B cell (primary cell): ENCODE measurements around the gene FAM170B. TPM values are rescaled to one million over a fixed set of nuclear protein-coding genes. Genes with fewer than 3 reads are reported as not detected.

Experiments
- ATAC-seq: fragments of 200-7000 bp; cut with Tn5 transposase; one replicate; pipeline ENCODE4 v1.10.0; 2021; ENCODE audit warnings: low read depth, mild to moderate bottlenecking, moderate number of reproducible peaks, moderate library complexity
- CTCF ChIA-PET: fragments of 350-600 bp; sonication (Branson Sonifier 250); formaldehyde crosslinking; loops from one replicate; lab custom pipeline; 2021; ENCODE audit warnings: antibody characterized with exemption, inconsistent platforms; lab: Charles Lee
- POLR2A ChIA-PET: fragments of 350-600 bp; sonication (Branson Sonifier 250); formaldehyde crosslinking; loops from one replicate; lab custom pipeline; 2021; ENCODE audit warnings: antibody characterized with exemption; lab: Charles Lee
- DNase-seq: peaks from one replicate; pipeline ENCODE4 v3.0.0; 2013
- H2AFZ ChIP-seq: 2 replicates; pipeline ENCODE4 v1.6.1; 2012; ENCODE audit warnings: mild to moderate bottlenecking, low read depth, low read length; ENCODE audit not compliant: insufficient read depth, poor library complexity, severe bottlenecking
- H3K27ac ChIP-seq, 2 donors: 1 replicate in 1 of 2; 2 replicates in 1 of 2; pipeline ENCODE4 v1.5.1; 2012 to 2013; ENCODE audit warnings: low read length in 2 of 2, mild to moderate bottlenecking in 2 of 2, moderate library complexity in 1 of 2
- H3K27me3 ChIP-seq, 4 experiments: fragments of 200-600 bp in 1 of 4; sonication (generic) in 1 of 4; replicated peaks in 1 of 4; 1 replicate in 2 of 4; 2 replicates in 2 of 4; pipeline versions ENCODE4 v1.6.1 to v1.7.0; 2013 to 2016; ENCODE audit warnings: low read length in 3 of 4, mild to moderate bottlenecking in 2 of 4, mixed read lengths in 1 of 4, moderate library complexity in 1 of 4; ENCODE audit not compliant: insufficient read depth in 4 of 4, control insufficient read depth in 3 of 4; ENCODE audit errors: control extremely low read depth in 1 of 4
- H3K36me3 ChIP-seq, 2 experiments: replicated peaks in 1 of 2; 1 replicate in 1 of 2; 2 replicates in 1 of 2; pipeline versions ENCODE4 v1.6.1 to v1.7.1; 2013; ENCODE audit warnings: low read length in 1 of 2; ENCODE audit not compliant: insufficient read depth in 2 of 2, control insufficient read depth in 1 of 2; ENCODE audit errors: control extremely low read depth in 1 of 2, extremely low read depth in 1 of 2
- H3K4me1 ChIP-seq, 2 donors: fragments of 200-600 bp in 1 of 2; sonication (generic) in 1 of 2; 1 replicate in 1 of 2; 2 replicates in 1 of 2; pipeline versions ENCODE4 v1.5.1 to v1.6.1; 2013 to 2017; ENCODE audit warnings: low read length in 2 of 2; ENCODE audit not compliant: control insufficient read depth in 2 of 2, insufficient read depth in 2 of 2
- H3K4me2 ChIP-seq: replicated peaks from 2 replicates; pipeline ENCODE3; 2012; ENCODE audit warnings: mild to moderate bottlenecking, low read depth, low read length; ENCODE audit not compliant: poor library complexity, severe bottlenecking
- H3K4me3 ChIP-seq, 5 experiments: fragments of 200-600 bp in 1 of 5; sonication (generic) in 1 of 5; 1 replicate in 3 of 5; 2 replicates in 2 of 5; pipeline versions ENCODE4 v1.5.1 to v1.7.0; 2011 to 2016; ENCODE audit warnings: low read length in 4 of 5, mild to moderate bottlenecking in 4 of 5, low read depth in 2 of 5, control low read depth in 1 of 5, moderate library complexity in 1 of 5; ENCODE audit not compliant: insufficient read depth in 1 of 5; ENCODE audit errors: control extremely low read depth in 1 of 5, extremely low read depth in 1 of 5
- H3K79me2 ChIP-seq: fragments of 200-600 bp; sonication (generic); one replicate; pipeline ENCODE4 v1.6.0; 2016; ENCODE audit warnings: low read length; ENCODE audit not compliant: control insufficient read depth, insufficient read depth
- H3K9ac ChIP-seq: fragments of 200-600 bp; sonication (generic); 2 replicates; pipeline ENCODE4 v1.6.1; 2017; ENCODE audit warnings: mild to moderate bottlenecking, low read length, moderate library complexity
- H3K9me3 ChIP-seq, 3 donors: one replicate each; pipeline versions ENCODE4 v1.6.1 to v1.7.1; 2013; ENCODE audit warnings: low read length in 2 of 3; ENCODE audit not compliant: control insufficient read depth in 2 of 3, insufficient read depth in 1 of 3; ENCODE audit errors: control extremely low read depth in 1 of 3
- H4K20me1 ChIP-seq: 2 replicates; pipeline ENCODE4 v1.6.0; 2012; ENCODE audit warnings: mild to moderate bottlenecking, low read length; ENCODE audit not compliant: insufficient read depth, control insufficient read depth, poor library complexity, severe bottlenecking
- H3K27ac Mint-ChIP-seq: one replicate; pipeline ENCODE4 v1.8.0; 2021; ENCODE audit warnings: mixed read lengths
- H3K27me3 Mint-ChIP-seq: one replicate; pipeline ENCODE4 v1.8.0; 2021; ENCODE audit warnings: mixed read lengths
- H3K4me1 Mint-ChIP-seq: one replicate; pipeline ENCODE4 v1.8.0; 2021; ENCODE audit warnings: mixed read lengths
- H3K4me3 Mint-ChIP-seq: one replicate; pipeline ENCODE4 v1.8.0; 2021; ENCODE audit warnings: mixed read lengths
- H3K9me3 Mint-ChIP-seq: one replicate; pipeline ENCODE4 v1.8.0; 2022; ENCODE audit warnings: mixed read lengths; ENCODE audit not compliant: insufficient read depth
- CTCF ChIP-seq: fragments of 200-600 bp; IDR thresholded peaks from one replicate; pipeline ENCODE4 v1.8.0; 2022; ENCODE audit warnings: antibody characterized with exemption, mild to moderate bottlenecking
- EZH2 ChIP-seq: IDR thresholded peaks from 2 replicates; pipeline ENCODE4 v1.6.1; 2012; ENCODE audit warnings: borderline replicate concordance, low read depth, mild to moderate bottlenecking, moderate library complexity, low read length; ENCODE audit not compliant: insufficient read depth, poor library complexity, severe bottlenecking
- WGBS: methylation state at CpG from one replicate; pipeline ENCODE4 v1.1.5; 2013; ENCODE audit warnings: missing lambda C conversion rate; ENCODE audit not compliant: insufficient coverage; 5-methylcytosine and 5-hydroxymethylcytosine counted together
- intact Hi-C: fragments of 100-400 bp; cut with micrococcal nuclease; formaldehyde crosslinking; loops from one replicate; pipeline ENCODE4 v1.10.0; 2022
- polyA plus RNA-seq: library from polyadenylated mRNA; depleted of rRNA; stranded (reverse); fragments of >200 nt; gene quantifications from 2 replicates; pipeline ENCODE4 v1.2.3, GENCODE V29; 2012
- total RNA-seq, 2 donors: library from RNA; stranded (reverse); fragments of 120-200 nt in 1 of 2; gene quantifications; 1 replicate in 1 of 2; 2 replicates in 1 of 2; pipeline versions ENCODE4 v1.2.3 to v1.2.4, GENCODE V29; 2013 to 2022

FAM170B gene
- total and polyA plus RNA-seq, 2 donors (not counting 1 experiment from before 2014, with no cell fraction given), result not detected

GRCh38 chr10:49168831-49169500, 35.1 kb upstream of the FAM170B start:
- H3K4me2 ChIP-seq, result no peak overlapping the region
- H3K27ac Mint-ChIP-seq, result no peak overlapping the region

More at GRCh38 chr10:49168831-49169500, 35.1 kb upstream of the FAM170B start:
- DNase-seq (no peak), ATAC-seq (no peak)
- H3K9ac ChIP-seq, result no peak overlapping the region
- intact Hi-C loops, result no loop called here
- no peaks in the 10 kb centered on the region for H3K27me3 ChIP-seq
- Mint-ChIP-seq H3K4me3 (no peak overlapping the region), H3K4me1 (peaks cover 40% of the 10 kb centered on the region), H3K9me3 (no peaks in the 10 kb centered on the region), H3K27me3 (no peaks in the 10 kb centered on the region)
- H3K4me1 ChIP-seq, result peaks cover 25 to 43% of the 10 kb centered on the region in 2 donors
- H3K79me2 ChIP-seq, result peaks cover 6% of the 10 kb centered on the region
- ChIA-PET POLR2A (no interaction called here), CTCF (no interaction called here)
- 40% methylated on average over 2 of the region's 6 CpGs for WGBS
- TF ChIP-seq EZH2, result no peak
- no peak for TF ChIP-seq CTCF
- H3K36me3 ChIP-seq, result peaks cover 0 to 5% of the 10 kb centered on the region in 2 experiments
- H4K20me1 ChIP-seq, result peaks cover 5% of the 10 kb centered on the region
- no peak overlapping the region for H3K4me3 ChIP-seq
- H2AFZ ChIP-seq, result no peak overlapping the region
- no peak overlapping the region for H3K27ac ChIP-seq
- no peaks in the 10 kb centered on the region for H3K9me3 ChIP-seq
